HFF-Myc (cell line): ENCODE data around the gene PSMB5.

Source experiments
- DNase-seq: peaks from one replicate; pipeline ENCODE4 v3.0.0-alpha.2; 2011; ENCODE audit warnings: low read depth; ENCODE audit errors: extremely low read depth
- H3K4me3 ChIP-seq: replicated peaks from 2 replicates; pipeline ENCODE4 v1.5.1; 2011; ENCODE audit warnings: low read depth, mild to moderate bottlenecking, control low read depth, low read length
- TF ChIP-seq, protein P1 (sequence below): IDR thresholded peaks from 2 replicates; pipeline ENCODE4 v1.5.1; 2012; ENCODE audit warnings: mild to moderate bottlenecking, low read depth, low read length, control low read depth; ENCODE audit errors: missing control alignments

Gene PSMB5

GRCh38 chr14:23028799-23029198 lies 5.9 kb downstream of the PSMB5 start:
- TF ChIP-seq, protein P1, sequence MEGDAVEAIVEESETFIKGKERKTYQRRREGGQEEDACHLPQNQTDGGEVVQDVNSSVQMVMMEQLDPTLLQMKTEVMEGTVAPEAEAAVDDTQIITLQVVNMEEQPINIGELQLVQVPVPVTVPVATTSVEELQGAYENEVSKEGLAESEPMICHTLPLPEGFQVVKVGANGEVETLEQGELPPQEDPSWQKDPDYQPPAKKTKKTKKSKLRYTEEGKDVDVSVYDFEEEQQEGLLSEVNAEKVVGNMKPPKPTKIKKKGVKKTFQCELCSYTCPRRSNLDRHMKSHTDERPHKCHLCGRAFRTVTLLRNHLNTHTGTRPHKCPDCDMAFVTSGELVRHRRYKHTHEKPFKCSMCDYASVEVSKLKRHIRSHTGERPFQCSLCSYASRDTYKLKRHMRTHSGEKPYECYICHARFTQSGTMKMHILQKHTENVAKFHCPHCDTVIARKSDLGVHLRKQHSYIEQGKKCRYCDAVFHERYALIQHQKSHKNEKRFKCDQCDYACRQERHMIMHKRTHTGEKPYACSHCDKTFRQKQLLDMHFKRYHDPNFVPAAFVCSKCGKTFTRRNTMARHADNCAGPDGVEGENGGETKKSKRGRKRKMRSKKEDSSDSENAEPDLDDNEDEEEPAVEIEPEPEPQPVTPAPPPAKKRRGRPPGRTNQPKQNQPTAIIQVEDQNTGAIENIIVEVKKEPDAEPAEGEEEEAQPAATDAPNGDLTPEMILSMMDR: no peak
- no peak for DNase-seq

DNA sequence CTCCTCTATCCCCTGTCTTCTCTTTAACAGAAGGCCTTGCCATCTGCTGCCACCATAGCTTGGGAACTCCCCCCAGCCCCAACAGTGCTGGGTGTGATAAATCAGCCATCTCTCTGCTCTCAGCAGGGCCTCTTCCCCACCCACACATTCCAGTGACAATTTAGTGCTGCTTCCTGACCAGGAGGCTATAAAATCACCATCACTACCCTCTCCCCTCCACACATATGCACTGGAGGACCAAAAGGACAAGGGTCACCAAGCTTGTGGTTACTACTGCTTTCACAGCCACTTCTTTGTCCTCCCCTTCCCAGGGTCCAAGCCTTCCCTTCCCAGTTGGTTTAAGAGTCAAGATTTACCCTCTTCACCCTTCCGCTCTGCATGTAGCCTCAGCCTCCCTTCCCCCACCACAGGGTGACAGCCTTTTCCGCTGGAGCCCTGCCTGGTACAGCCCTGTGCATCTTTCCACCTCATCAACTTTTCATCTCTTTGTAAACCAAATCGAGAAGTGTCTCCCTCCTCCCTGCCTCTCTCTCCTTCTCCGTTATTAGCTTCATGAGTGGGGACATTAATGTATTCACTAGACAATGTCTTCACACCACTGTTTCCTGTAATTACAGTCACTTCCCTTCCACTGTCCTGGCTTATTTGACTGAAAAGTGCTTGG lies 9.4 kb downstream of the PSMB5 start:
- no peak overlapping the region for H3K4me3 ChIP-seq
- TF ChIP-seq, protein P1: no peak
- no peak for DNase-seq

More at GRCh38 chr14:23028799-23029198, 5.9 kb downstream of the PSMB5 start:
- no peak overlapping the region for H3K4me3 ChIP-seq

DNA sequence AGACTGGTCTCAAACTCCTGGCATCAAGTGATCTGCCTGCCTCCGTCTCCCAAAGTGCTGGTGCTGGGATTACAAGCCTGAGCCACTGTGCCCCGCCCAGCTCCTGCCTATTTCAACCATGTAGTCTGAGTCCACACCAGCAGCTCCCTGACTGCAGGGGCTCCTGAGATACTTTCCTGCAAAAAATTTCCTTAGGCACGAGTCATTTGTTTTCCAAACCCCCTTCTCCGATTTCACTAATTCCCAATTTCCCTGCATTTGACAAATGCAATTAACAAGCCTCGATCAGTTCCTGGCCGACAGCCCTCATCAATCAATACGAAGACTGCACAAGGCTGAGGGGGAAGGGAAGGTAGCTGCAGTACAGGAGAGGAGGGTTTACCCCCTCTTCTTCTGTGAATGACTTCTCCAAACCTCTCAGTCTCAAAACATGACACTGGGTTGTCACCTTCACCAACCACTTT lies 10.1 kb downstream of the PSMB5 start:
- TF ChIP-seq, protein P1: no peak
- DNase-seq: no peak
- no peak overlapping the region for H3K4me3 ChIP-seq

DNA sequence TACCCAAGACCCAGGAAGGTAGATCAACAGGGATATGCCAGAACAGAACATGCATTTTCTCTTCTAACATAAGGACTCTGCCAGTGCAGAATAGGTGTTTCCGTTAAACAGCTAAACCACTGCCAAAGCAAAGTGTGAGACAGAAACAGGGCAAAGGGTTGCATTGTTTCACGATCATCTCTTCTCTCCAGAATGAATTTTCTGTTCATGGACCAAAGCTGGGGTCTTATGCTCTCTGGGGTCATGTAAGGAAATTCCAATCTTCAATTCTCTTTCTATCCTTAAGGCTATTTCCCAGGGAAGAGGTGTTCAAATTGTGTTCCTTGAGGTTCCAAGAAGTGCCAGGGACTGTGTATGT lies 10.9 kb downstream of the PSMB5 start:
- no peak for DNase-seq
- TF ChIP-seq, protein P1: no peak
- H3K4me3 ChIP-seq: no peak overlapping the region

- no peak overlapping the region for H3K4me3 ChIP-seq
- TF ChIP-seq, protein P1: no peak
- DNase-seq: no peak
Observed at GRCh38 chr14:23023022-23023794, 11.5 kb downstream of the PSMB5 start.

GRCh38 chr14:23021889-23022442 lies 12.7 kb downstream of the PSMB5 start:
- DNase-seq: no peak
- TF ChIP-seq, protein P1: no peak
- no peak overlapping the region for H3K4me3 ChIP-seq
